Thoracic aorta (tissue), 2 donors: ENCODE measurements around the gene RANBP3. TPM values are rescaled to one million over a fixed set of nuclear protein-coding genes. Genes with fewer than 3 reads are reported as not detected.

Source experiments
- ATAC-seq: fragments of 150-250 bp; one replicate; pipeline ENCODE4 v1.8.0; 2017; ENCODE audit warnings: low read depth; ENCODE audit not compliant: insufficient number of reproducible peaks, low FRiP score
- DNase-seq: peaks from one replicate; pipeline ENCODE4 v3.0.0-alpha.2; 2020; ENCODE audit warnings: low spot score
- H3K27ac ChIP-seq, 2 donors: fragments of 200-600 bp; sonication (generic); 1 replicate in 1 of 2; 2 replicates in 1 of 2; pipeline ENCODE4 v1.5.1; 2016; ENCODE audit warnings: mild to moderate bottlenecking in 2 of 2, moderate library complexity in 2 of 2
- H3K27me3 ChIP-seq: fragments of 200-600 bp; sonication (generic); replicated peaks from 2 replicates; pipeline ENCODE4 v1.6.0; 2016; ENCODE audit warnings: mild to moderate bottlenecking; ENCODE audit not compliant: insufficient read depth
- H3K36me3 ChIP-seq: fragments of 200-600 bp; sonication (generic); one replicate; pipeline ENCODE4 v1.5.1; 2016
- H3K4me1 ChIP-seq, 2 donors: fragments of 200-600 bp; sonication (generic); 1 replicate in 1 of 2; 2 replicates in 1 of 2; pipeline versions ENCODE4 v1.5.1 to v1.6.0; 2016; ENCODE audit warnings: low read depth in 2 of 2, mild to moderate bottlenecking in 1 of 2; ENCODE audit not compliant: control insufficient read depth in 1 of 2
- H3K4me3 ChIP-seq: fragments of 200-600 bp; sonication (generic); 2 replicates; pipeline ENCODE4 v1.5.1; 2016; ENCODE audit warnings: mild to moderate bottlenecking
- H3K9me3 ChIP-seq: fragments of 200-600 bp; sonication (generic); 2 replicates; pipeline ENCODE4 v1.5.1; 2016
- CTCF ChIP-seq: fragments of 200-600 bp; sonication (generic); IDR thresholded peaks from one replicate; pipeline ENCODE4 v1.5.1; 2019; ENCODE audit warnings: antibody characterized with exemption
- total RNA-seq, 2 donors: library from RNA; depleted of rRNA; stranded (reverse); fragments of >200 nt; gene quantifications; one replicate each; pipeline versions ENCODE4 v1.1.0 to v1.2.3, GENCODE V29; 2016

Gene RANBP3
- total RNA-seq, 2 donors from 2014 or later, result 51.4 to 101 TPM

DNA sequence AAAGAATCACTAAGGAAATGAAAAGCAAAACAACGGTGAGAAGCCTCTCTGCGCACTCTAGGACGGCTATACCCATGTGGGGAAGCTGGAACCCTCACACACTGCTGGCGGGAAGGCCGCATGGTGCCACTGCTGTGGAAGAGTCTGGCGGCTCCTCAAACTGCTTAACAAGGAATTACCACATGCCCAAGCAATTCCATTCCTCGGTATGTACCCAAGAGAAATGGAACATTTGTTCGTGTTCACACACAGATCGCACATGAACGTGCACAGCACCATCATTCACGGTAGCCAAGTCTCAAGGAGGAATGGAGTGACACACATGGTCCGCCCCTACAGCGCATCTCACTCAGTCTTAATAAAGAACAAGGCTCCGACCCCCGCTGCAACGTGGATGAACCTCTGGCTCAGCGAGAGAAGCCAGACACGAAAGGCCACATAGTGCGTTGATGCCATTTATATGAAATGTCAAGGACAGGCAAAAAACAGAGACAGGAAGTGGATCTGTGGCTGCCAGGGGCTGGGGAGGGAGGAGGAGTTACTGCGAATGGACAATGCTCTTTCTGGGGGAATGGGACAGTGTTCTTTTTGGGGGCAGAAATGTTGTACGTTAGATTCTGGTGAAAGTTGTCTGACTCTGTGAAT is 56.3 kb downstream of the RANBP3 start:
- no peak for TF ChIP-seq CTCF
- Histone ChIP-seq H3K36me3 (peaks cover 80% of the 10 kb centered on the region), H3K27ac (no peak overlapping the region), H3K27me3 (no peaks in the 10 kb centered on the region), H3K4me1 (peaks cover 4 to 10% of the 10 kb centered on the region in 2 donors), H3K4me3 (no peak overlapping the region), H3K9me3 (no peaks in the 10 kb centered on the region)
- DNase-seq, result no peak
- ATAC-seq, result no peak

GRCh38 chr19:5918463-5919079 is 59.4 kb downstream of the RANBP3 start:
- no peak overlapping the region for H3K4me3 ChIP-seq
- peaks cover 0 to 8% of the 10 kb centered on the region in 2 donors for H3K4me1 ChIP-seq
- no peak for ATAC-seq
- no peak for TF ChIP-seq CTCF
- H3K27ac ChIP-seq, result no peak overlapping the region
- no peaks in the 10 kb centered on the region for H3K27me3 ChIP-seq
- DNase-seq, result no peak
- no peaks in the 10 kb centered on the region for H3K9me3 ChIP-seq
- peaks cover 76% of the 10 kb centered on the region for H3K36me3 ChIP-seq

GRCh38 chr19:5917431-5918107 is 60.4 kb downstream of the RANBP3 start:
- no peaks in the 10 kb centered on the region for H3K9me3 ChIP-seq
- no peaks in the 10 kb centered on the region for H3K27me3 ChIP-seq
- H3K36me3 ChIP-seq, result peaks cover 66% of the 10 kb centered on the region
- H3K4me1 ChIP-seq, result peaks cover 0 to 8% of the 10 kb centered on the region in 2 donors
- no peak overlapping the region for H3K27ac ChIP-seq
- ATAC-seq (no peak), DNase-seq (no peak)
- no peak overlapping the region for H3K4me3 ChIP-seq
- TF ChIP-seq CTCF, result no peak

GRCh38 chr19:5916181-5916708 is 61.7 kb downstream of the RANBP3 start:
- no peaks in the 10 kb centered on the region for H3K9me3 ChIP-seq
- no peaks in the 10 kb centered on the region for H3K27me3 ChIP-seq
- no peak overlapping the region for H3K4me3 ChIP-seq
- peaks cover 0 to 8% of the 10 kb centered on the region in 2 donors for H3K4me1 ChIP-seq
- no peak for TF ChIP-seq CTCF
- DNase-seq (no peak), ATAC-seq (no peak)
- H3K36me3 ChIP-seq, result peaks cover 55% of the 10 kb centered on the region
- no peak overlapping the region for H3K27ac ChIP-seq

GRCh38 chr19:5915782-5916165 is 62.2 kb downstream of the RANBP3 start:
- Histone ChIP-seq H3K27me3 (no peaks in the 10 kb centered on the region), H3K4me1 (peaks cover 0 to 8% of the 10 kb centered on the region in 2 donors), H3K9me3 (no peaks in the 10 kb centered on the region), H3K36me3 (peaks cover 50% of the 10 kb centered on the region), H3K27ac (no peak overlapping the region), H3K4me3 (no peak overlapping the region)
- no peak for DNase-seq
- no peak for ATAC-seq
- TF ChIP-seq CTCF, result no peak
